CD4-positive, alpha-beta T cell treated with Interleukin-15 for 1 hour (primary cell): Measurements from ENCODE around the gene GAS5.
A peak's percentile ranks its signal among the peaks of the same experiment; 100 is the strongest.
"Not testable (repeated sequence)": the region's sequence is repeated elsewhere in the genome, so short reads cannot be mapped to it uniquely, and the experiment has no call there.

ENCODE experiments used
- DNase-seq: peaks from one replicate; pipeline ENCODE4 v3.0.0-alpha.2; 2020

GAS5 gene

DNA sequence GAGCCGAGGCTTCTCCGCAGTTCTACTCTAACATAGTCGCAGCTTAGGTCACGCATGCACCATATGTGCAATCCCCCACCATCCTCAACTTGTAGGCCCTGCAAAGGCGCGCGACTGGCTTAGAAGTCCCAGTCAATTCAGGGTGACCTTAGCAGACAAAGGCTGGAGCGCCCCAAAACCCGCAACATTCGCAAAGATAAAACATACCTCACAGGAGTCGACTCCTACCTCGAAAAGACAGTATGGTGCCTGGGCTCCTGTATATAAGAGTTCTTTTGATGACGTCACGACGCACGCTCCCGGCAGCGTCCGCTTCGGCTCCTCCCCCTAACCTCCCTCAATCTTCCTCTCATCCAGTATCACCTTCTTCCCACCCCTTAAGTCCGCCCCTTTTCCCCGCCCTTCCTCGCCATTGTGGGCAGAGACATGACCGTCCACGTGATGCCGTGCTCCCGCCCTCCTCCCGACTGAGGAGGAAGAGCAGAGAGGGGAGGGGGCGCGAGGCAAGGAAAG, at the start of gene GAS5:
TSS of gene GAS5 (minus strand) at position 237 of the 513 bp plus-strand sequence.
- peak; percentile 100 for DNase-seq

DNA sequence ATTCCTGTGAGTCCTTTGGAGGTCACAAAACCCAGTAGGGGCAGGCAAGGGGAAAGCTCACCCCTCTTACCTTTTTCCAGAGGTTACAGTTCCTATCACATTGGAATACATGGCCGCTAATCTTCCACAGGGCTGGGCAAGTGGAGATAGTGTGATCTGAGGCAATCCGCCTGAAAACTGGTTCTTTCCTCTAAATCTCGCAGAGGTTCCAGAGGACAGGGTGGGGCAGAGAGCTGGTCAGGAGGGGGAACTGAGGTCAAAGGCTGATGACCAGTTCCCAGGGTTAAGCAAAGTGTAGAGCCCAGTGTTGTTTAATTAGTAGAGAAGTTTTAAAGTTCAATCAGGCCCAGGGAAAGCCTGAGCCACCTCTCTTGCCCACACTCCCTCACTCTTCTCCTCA, 49.4 kb upstream of the GAS5 start, which contains the start of gene SERPINC1:
TSS of gene SERPINC1 (minus strand) at position 179 of the 400 bp plus-strand sequence. CDS start at position 111, 68 bp downstream.
- DNase-seq = no peak

DNA sequence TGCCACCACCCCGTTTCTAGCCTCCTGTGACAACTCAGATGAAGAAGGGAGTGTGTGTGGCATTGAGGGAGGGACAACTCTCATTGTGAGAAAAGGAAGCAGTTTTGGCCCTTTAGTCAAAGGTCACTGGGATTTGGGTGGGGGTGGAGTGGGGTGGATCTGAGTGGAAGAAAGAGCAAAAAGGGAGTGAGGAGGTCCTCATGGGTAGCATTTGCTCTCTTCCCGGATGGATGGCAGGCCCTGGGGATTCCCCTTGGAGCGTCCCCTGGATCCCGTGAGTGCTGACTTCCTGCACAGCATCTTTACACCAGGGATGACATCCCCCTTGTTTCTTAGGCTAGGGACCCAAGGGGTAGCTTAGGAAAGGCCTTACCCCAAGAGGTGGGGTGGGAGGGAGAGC, 48.9 kb upstream of the GAS5 start:
- DNase-seq = no peak

DNA sequence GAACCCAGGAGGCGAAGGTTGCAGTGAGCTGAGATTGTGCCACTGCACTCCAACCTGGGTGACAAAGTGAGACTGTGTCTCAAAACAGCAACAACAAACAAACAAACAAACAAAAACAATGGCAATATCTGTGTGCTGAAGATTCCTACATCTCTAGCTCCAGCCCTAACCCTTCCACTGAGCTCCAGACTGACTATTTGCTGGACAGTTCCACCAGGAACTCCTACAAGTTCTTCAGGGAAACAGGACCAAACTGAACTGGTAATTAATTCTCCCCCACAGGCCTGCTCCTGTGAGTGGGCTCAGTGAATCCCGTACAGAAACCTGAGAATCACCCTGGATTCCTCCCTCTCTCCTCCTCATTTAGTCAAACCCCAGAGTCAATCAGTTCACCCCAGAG, 47.8 kb upstream of the GAS5 start:
- no peak for DNase-seq

DNA sequence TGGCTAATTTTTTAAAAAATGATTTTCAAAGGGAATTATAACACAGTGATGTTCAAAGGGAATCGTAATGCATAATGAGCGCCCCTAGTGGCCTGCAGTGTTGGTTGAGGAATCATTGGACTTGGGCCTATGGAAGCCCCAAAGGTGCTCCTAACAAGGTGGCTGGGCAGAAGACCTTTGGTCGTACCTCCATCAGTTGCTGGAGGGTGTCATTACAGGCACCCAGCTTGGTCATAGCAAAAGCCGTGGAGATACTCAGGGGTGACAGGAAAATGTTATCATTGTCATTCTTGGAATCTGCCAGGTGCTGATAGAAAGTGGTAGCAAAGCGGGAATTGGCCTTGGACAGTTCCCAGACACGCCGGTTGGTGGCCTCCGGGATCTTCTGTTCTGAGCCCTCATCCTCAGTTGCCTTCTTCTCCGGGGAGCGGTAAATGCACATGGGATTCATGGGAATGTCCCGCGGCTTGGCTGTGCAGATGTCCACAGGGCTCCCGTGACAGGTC, 46.6 kb upstream of the GAS5 start:
- DNase-seq = peak; percentile 20

DNA sequence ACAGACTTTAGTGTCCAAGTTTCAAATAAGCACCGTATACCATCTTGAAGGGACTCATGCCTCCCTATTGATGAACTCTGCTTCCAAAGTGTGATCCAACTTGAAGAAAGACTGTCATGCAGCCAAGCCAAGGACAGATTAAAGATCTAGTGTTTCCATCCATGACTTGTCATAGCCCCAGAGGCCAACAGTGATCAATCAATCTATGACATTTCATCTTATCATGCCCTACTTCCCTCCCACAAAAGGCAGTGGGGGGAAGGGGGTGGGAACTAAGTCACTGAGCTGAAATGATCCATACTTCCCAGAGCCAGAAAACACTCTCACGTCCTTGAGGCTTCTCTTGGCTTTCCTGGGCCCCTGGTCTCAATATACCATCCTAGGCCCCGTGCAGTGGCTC, 45.3 kb upstream of the GAS5 start:
- DNase-seq = no peak

DNA sequence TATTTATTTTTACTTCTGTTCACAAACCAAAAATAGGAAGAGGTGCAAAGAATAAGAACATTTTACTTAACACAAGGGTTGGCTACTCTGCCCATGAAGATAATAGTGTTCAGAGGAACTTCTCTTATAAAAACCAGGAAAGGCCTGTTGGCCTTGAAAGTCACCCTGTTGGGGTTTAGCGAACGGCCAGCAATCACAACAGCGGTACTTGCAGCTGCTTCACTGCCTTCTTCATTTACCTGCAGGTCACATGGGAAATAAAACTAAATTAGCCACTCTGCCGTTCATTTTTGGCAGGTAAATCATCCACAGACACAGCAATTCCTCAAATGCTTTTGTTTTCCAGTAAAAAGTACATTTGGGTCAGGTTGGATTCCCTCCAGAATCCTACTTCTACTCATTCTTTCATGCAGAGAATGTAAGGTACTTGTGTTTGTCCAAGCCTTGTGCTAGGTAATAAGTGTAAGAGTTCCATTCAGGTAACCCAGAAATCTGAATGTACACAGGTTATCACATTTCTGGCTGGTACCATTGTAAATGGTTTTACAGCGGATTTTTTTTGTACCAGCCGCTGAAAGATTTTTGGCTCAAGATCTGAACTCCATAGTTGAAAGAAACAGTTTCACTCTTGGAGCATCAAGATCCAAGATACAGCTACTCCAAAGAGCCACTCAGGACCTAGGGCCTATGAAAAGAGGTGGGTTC, 36.2 kb upstream of the GAS5 start:
- no peak for DNase-seq

DNA sequence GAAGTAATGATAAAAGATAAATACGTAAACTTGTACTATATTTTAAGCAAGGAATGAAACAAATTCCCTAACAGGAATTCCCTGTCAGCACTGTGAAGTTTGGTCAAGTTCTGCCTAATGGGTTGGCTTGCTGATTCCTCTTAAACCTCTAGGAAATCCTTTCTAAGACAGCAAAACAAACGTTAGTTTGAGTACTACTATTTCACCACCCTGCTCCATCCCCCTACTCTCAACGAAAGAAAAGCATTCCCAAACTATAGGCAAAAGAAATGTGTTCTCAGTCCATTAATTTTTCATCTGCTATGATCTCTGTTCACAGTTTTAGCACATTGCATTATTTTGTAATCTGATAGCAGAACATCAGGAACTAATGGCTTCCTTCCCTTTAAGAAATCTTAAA, 33.2 kb upstream of the GAS5 start:
- no peak for DNase-seq

DNA sequence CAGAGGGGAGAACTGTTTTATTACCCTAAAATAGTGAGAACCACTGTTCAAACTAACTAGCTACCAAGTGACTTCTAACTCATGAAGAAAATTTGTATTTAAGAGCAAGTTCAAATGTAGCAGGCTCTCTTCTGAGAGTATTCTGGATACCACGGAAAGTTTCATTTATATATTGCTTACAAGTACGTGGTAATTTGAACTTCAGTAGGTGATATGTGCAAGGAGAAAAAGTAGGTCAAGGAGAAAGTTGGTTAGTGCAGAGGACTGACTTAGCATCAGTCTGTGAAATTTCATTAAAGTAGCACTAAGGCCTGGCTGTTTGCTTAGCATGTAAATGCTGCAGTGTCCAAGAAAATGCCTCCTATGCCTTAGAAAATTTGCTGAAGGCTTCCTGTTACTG, 32.6 kb upstream of the GAS5 start:
- no peak for DNase-seq

DNA sequence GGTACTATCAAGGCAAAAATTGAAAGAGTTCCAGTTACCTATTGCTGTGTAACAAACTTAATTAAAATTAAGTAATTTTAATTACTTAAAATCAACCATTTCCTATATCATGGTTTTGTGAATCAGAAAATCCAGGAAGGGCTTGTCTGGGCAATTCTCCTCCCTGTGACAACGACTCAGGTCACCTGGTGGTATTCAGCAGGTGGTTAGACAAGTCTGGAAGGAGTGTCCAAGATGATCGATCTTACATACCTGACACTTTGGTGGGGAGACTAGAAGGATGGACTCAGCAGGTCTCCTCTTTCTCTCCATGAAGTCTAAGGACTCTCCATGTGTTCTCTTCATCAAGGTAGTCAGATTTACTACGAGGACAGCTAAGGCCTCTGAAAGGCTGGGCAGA, 26.4 kb upstream of the GAS5 start:
- no peak for DNase-seq

DNA sequence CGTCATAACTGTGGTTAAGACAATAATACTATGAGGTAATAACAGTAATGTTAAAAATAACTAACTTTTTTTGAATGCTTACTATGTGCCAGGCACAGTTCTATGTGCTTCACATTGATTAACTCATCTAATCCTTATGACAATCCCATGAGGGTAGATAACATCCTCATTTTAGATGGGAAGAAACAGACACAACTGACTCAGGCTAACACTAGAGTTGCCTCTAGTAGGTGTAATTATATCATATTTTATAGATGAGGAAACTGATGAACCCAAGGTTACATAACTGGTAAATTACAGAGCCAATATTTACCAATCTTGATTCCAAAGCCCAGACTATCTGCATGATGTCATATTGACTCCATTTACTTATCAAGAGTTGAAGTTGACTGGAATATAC, 25.8 kb upstream of the GAS5 start:
- no peak for DNase-seq

DNA sequence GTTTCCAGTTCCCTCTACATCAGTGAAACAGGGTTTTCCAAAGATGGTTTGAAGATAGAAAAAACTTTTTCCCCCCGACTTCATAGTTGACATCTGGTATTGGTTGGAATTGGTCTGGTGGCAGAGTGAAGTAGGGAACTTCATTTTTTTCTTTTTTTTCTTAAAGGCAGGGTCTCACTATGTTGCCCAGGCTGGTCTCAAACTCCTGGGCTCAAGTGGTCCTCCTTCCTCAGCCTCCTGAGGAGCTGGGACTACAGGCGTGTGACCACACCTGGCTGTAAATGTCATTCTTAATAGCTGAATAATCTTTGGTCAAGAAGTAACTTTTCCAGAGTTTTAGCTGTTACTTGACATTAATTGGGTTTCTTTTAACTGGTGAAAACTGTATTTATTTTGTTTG, 22.1 kb upstream of the GAS5 start:
- DNase-seq = no peak

DNA sequence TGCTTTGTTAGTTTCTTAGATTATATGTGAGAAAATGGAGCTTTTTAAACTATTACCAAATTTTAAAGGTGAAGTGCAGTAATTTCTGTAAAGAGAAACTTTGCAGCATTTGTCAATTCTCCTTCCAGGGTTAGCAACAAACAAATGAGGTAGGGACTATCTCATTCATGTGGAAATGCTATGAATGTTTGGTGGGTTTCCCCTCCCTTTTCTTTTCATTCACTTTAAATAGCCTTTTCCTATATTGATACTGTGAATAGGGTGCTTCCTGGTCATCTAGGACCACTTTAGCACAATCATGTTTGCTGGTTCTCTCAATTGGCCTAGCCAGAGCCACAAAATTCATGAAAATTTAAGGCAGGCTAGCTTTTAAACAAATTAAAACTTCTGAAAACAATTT, 21.0 kb upstream of the GAS5 start:
- no peak for DNase-seq

DNA sequence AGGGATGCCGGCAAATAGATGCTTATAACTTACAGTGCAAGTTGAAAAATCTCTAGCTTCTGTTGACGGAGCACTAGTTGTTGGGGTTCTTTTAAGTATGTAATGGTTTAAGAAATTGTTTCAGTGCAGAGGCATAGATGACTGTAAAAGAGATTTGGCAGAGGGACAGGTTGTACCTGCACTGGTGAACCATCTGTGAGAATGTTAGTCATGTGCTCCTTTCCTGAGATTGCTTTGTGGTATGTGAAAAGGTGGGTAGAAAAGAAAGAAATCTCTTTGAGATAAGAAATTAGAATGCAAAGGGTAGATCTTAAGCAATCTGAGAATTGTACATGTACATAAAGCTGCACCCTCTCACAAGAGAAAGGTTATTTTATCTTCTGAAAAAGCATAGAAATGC, 19.8 kb upstream of the GAS5 start:
- no peak for DNase-seq

DNA sequence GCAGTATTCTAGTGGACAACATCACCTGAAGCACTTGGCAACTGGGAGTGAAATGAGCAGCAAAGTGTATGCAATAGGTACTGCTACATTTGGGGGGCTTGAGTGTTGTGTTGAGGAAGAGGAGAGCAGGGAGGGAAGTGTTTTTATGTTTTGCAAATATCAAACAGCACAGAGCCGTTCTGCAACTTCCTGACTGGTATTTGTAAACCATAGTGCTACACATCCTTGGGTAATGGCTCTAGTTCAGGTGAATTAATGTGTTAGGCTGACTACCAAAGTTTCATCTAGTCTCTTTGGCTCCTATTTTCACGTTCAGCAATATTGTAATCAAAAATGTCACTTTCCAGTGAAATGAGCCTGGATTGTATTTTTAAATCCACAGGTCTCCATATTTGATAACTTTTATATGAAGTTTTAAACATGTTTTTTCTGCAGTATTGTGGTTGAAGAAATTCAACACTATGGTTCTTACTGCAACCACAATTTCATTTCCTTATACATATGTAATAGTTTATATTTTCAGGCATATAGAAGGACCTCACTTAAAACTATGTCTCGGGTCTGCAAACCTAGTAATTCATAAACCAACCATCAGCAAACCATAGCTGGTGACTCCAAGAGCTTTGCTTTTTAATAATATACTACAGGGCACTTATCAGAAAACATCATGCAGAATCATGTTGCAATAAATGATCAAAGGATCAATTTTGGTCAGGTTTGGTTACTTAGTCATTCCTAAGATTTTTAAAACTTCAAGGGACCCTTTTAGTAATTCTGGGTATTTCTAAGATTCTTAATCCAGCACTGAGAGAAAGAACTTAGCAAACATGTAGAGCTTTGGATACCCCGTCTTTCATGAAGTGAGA, 19.2 kb upstream of the GAS5 start:
- no peak for DNase-seq

DNA sequence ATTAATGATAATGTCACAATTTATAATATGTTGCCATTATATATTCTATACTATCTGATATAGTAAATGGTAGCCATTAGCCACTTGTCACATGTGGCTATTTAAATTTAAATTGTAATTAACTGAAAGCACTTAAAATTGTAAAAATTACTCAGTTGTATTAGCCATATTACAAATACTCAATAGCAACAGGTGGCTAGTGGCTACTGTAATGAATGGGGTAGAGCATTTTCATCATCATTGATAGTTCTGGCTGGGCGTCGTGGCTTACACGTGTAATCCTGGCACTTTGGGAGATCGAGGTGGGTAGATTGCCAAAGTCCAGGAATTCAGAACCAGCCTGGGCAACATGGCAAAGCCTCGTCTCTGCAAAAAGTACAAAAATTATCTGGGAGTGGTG, 16.9 kb upstream of the GAS5 start:
- no peak for DNase-seq

DNA sequence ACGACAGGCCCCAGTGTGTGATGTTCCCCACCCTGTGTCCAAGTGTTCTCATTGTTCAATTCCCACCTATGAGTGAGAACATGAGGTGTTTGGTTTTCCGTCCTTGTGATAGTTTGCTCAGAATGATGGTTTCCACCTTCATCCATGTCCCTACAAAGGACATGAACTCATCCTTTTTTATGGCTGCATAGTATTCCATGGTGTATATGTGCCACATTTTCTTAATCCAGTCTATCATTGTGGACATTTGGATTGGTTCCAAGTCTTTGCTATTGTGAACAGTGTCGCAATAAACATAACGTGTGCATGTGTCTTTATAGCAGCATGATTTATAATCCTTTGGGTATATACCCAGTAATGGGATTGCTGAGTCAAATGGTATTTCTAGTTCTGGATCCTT, 13.3 kb upstream of the GAS5 start:
- DNase-seq = not testable (repeated sequence)

DNA sequence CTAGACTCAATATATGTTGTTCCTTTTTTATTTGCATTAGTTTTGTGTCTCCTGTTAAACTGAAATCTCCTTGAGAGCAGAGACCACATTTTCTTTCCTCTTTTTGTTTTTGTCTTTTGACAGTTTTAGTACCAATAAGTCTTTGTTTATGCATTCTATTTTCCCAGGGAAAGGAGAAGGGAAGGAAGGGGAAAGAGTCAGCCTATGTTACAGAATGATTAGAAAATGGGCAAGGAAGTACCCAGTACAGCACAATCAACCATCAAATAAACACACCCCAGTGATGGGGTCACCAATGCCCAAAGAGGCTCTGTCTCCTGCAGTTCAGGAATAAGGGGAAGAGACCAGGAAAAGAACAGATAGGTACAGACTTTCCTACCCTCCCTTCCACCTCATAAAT, 10.5 kb upstream of the GAS5 start:
- no peak for DNase-seq

DNA sequence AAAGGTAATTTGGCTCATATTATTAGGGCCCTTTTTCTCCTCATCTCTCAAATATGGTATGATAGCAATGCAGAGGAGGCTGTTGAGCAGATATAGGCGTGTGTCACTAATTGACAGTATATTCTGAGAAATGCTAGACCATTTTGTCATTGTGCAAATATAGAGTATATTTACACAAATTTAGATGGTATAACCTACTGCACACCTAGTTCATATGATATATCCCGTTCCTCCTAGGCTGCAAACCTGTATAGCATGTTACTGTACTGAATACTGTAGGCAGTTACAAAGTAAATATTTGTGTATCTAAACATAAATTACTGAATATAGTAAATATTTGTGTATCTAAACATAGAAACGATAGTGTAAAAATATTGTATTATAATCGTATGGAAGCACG, 8.9 kb upstream of the GAS5 start:
- no peak for DNase-seq

DNA sequence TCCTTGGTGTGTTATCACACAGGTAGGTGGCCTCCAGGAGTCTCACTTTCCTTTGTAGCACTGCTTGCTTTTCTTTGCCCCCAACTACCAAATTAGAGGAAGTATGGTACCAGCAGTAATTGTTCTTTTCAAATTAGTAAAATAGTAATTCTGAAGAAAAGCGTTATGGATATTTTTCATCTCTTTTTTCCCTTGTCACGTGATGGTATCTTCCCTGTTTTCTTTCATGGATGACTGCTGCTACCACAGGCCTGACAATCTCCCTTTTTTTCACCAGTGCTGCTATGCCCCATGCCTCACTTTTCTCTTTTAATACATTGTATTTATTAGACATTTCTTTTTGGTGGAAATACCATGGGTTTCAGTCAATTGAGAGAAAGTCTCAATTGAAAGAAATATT, 3.7 kb upstream of the GAS5 start:
- DNase-seq = no peak

DNA sequence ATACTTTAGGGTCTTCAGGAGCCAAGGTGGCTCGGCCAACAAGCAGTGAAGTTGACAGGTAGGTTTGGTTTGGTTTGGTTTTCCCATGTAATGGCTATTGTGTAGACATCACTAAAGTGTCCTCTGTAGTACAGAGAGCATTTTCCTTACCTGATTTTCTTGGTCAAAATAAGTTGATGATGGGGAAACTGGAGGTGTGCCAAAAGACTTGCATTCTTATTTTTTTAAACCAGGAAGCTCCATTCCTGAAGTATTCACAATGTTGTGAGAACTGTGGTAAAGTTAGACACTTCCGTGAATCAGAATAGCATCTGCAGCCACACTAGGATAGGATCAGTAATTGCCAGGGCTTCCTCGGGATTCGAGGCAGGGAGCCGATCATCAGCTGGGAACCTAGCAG, 3.3 kb upstream of the GAS5 start:
- DNase-seq = no peak

DNA sequence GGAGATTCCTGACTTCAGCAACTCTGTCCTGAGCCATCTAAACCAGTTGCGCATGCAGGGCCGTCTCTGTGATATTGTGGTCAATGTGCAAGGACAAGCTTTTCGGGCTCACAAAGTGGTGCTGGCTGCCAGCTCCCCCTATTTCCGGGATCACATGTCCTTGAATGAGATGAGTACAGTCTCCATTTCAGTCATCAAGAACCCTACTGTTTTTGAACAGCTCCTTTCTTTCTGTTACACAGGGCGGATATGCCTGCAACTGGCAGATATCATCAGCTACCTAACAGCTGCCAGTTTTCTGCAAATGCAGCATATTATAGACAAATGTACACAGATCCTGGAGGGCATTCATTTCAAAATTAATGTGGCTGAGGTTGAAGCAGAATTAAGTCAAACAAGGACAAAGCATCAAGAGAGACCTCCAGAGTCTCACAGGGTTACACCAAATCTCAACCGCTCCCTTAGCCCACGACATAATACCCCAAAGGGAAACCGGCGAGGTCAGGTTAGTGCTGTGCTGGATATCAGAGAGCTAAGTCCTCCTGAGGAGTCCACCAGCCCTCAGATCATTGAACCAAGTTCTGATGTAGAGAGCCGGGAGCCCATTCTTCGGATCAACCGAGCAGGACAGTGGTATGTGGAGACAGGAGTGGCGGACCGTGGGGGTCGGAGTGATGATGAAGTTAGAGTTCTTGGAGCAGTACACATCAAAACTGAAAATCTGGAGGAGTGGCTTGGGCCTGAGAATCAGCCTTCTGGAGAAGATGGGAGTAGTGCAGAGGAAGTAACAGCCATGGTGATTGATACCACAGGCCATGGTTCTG, 2.7 kb upstream of the GAS5 start:
- no peak for DNase-seq

DNA sequence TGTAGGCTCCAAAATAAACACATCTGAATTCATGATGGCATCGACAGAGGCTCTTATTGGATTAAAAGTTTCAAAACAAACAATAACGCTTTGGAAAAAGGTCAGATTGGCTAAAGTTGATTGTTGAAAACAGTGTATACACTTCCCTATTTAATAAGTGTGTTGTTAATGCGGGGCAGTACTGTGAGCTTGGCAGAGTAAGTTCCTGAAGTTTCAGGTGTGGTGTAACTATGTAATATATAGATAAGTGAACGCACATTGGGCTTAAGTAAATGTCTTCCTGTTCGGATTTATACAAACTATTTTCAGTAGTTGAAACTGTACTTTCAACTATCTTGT, 1.2 kb upstream of the GAS5 start:
- no peak for DNase-seq
